ENCODE measurements around the gene TRIM56. TPM values are rescaled to one million over a fixed set of nuclear protein-coding genes. Genes with fewer than 3 reads are reported as not detected.

Gene TRIM56
- polyA plus RNA-seq, 1 of the 3 experiments (the other 2 are of a cell fraction): 2.5 TPM

DNA sequence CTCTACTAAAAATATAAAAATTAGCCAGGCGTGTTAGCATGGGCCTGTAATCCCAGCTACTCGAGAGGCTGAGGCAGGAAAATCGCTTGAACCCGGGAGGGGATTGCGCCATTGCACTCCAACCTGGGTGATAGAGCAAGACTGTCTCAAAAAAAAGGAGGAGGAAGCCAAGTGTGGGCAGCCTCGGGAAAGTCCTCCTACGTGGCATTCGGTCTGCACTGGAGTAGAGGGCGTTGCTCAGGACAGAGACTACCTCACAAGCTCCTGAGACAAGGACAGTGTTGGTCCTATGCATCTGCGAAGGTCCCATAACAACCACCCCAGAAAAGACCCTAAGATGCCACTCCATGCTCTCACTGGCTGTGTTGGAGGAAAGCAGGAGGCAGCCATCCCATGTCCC, 31.6 kb downstream of the TRIM56 start:
- Histone ChIP-seq H3K36me3 (replicated peaks in 1 of 2; ENCODE audit: control insufficient read depth in 1 of 2, insufficient read depth in 2 of 2, low read length in 1 of 2) (no peaks in the 10 kb centered on the region), H3K27me3 (ENCODE audit: insufficient read depth) (no peaks in the 10 kb centered on the region), H3K4me3 (ENCODE audit: low read depth in 2 of 2, low read length in 1 of 2) (no peak overlapping the region), H3F3A (replicated peaks; ENCODE audit: insufficient read depth) (peaks cover 59% of the 10 kb centered on the region), H4K20me1 (ENCODE audit: insufficient read depth) (no peaks in the 10 kb centered on the region), H3K9ac (peak overlapping the region; percentile 71), H3K9me3 (no peaks in the 10 kb centered on the region), H2AFZ (ENCODE audit: low read depth) (no peak overlapping the region), H3K9me2 (no peaks in the 10 kb centered on the region), H3K27ac (ENCODE audit: low read depth in 2 of 2, low read length in 1 of 2) (peak overlapping the region; percentile 0 to 98; a peak in 3 of 4 replicates), H3K4me2 (peak overlapping the region; percentile 59), H3K79me2 (ENCODE audit: insufficient read depth) (peaks cover 25% of the 10 kb centered on the region; the same call in 1 of the 2 replicates), H3K4me1 (ENCODE audit: control insufficient read depth in 1 of 2, insufficient read depth in 2 of 2, low read depth in 1 of 2, low read length in 1 of 2) (peaks cover 7 to 48% of the 10 kb centered on the region in 2 experiments; a peak in 3 of 4 replicates)
- CTCF ChIA-PET: interaction anchor here (0.6 to 2.6 kb wide), 9 partner anchors 9 to 68 kb away, joined by 3 to 10 read pairs (median 3); no protein-coding TSS in a partner anchor
- no peak for DNase-seq
- WGBS (ENCODE audit: low lambda C conversion rate): 63% methylated on average over 10 of the region's 10 CpGs
- no peak for TF ChIP-seq RFX5 (IDR thresholded peaks at IDR 0.05; ENCODE audit: low read length)
- TF ChIP-seq NFIC (IDR thresholded peaks at IDR 0.05; ENCODE audit: borderline replicate concordance): no peak
- TF ChIP-seq, protein P1, sequence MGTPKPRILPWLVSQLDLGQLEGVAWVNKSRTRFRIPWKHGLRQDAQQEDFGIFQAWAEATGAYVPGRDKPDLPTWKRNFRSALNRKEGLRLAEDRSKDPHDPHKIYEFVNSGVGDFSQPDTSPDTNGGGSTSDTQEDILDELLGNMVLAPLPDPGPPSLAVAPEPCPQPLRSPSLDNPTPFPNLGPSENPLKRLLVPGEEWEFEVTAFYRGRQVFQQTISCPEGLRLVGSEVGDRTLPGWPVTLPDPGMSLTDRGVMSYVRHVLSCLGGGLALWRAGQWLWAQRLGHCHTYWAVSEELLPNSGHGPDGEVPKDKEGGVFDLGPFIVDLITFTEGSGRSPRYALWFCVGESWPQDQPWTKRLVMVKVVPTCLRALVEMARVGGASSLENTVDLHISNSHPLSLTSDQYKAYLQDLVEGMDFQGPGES (IDR thresholded peaks at IDR 0.05; ENCODE audit: low read depth, low read length): no peak
- POLR2A ChIA-PET: no interaction called here

GRCh38 chr7:101118856-101119255, 33.6 kb downstream of the TRIM56 start:
- no peaks in the 10 kb centered on the region for H3K9me3 ChIP-seq
- H3K4me1 ChIP-seq (ENCODE audit: control insufficient read depth in 1 of 2, insufficient read depth in 2 of 2, low read depth in 1 of 2, low read length in 1 of 2): peaks cover 7 to 58% of the 10 kb centered on the region in 2 experiments; a peak in 3 of 4 replicates
- H3F3A ChIP-seq (replicated peaks; ENCODE audit: insufficient read depth): peaks cover 73% of the 10 kb centered on the region
- H3K27ac ChIP-seq (ENCODE audit: low read depth in 2 of 2, low read length in 1 of 2): peak overlapping the region in 1 of 2 experiments; percentile 98; a peak in 2 of 4 replicates
- H3K36me3 ChIP-seq (replicated peaks in 1 of 2; ENCODE audit: control insufficient read depth in 1 of 2, insufficient read depth in 2 of 2, low read length in 1 of 2): no peaks in the 10 kb centered on the region
- no peak overlapping the region for H3K4me3 ChIP-seq (ENCODE audit: low read depth in 2 of 2, low read length in 1 of 2)
- peak overlapping the region; percentile 71 for H3K9ac ChIP-seq
- H3K27me3 ChIP-seq (ENCODE audit: insufficient read depth): no peaks in the 10 kb centered on the region
- H3K9me2 ChIP-seq: no peaks in the 10 kb centered on the region
- POLR2A ChIA-PET: no interaction called here
- CTCF ChIA-PET: interaction anchor here (1.0 to 2.6 kb wide), 6 partner anchors 19 to 224 kb away, joined by 3 to 10 read pairs (median 4); no protein-coding TSS in a partner anchor
- H3K4me2 ChIP-seq: no peak overlapping the region
- WGBS (ENCODE audit: low lambda C conversion rate): 86% methylated on average over 3 of the region's 3 CpGs
- H3K79me2 ChIP-seq (ENCODE audit: insufficient read depth): peaks cover 34% of the 10 kb centered on the region
- no peak overlapping the region for H2AFZ ChIP-seq (ENCODE audit: low read depth)
- no peaks in the 10 kb centered on the region for H4K20me1 ChIP-seq (ENCODE audit: insufficient read depth)
- no peak for DNase-seq
- TF ChIP-seq JUND (IDR thresholded peaks at IDR 0.05) (no peak), SMC3 (IDR thresholded peaks at IDR 0.05; ENCODE audit: low read depth, low read length) (no peak), TEAD4 (IDR thresholded peaks at IDR 0.05; ENCODE audit: borderline replicate concordance, insufficient read depth) (no peak), FOSL2 (IDR thresholded peaks at IDR 0.05; ENCODE audit: borderline replicate concordance, low read depth) (no peak), CHD2 (IDR thresholded peaks at IDR 0.05; ENCODE audit: low read length, partially characterized antibody) (no peak), MXI1 (IDR thresholded peaks at IDR 0.05; ENCODE audit: low read depth, low read length) (no peak), PBX3 (IDR thresholded peaks at IDR 0.05) (no peak), MEF2A (IDR thresholded peaks at IDR 0.05; ENCODE audit: borderline replicate concordance, low read depth) (no peak), GABPA (IDR thresholded peaks at IDR 0.05; ENCODE audit: low read depth) (no peak), RXRA (IDR thresholded peaks at IDR 0.05; ENCODE audit: borderline replicate concordance, low read depth) (no peak), GATA2 (CRISPR knock-in tag; IDR thresholded peaks at IDR 0.05) (no peak), ELF1 (IDR thresholded peaks at IDR 0.05) (no peak), RFX5 (IDR thresholded peaks at IDR 0.05; ENCODE audit: low read length) (no peak), EZH2phosphoT487 (IDR thresholded peaks at IDR 0.05; ENCODE audit: borderline replicate concordance, low read depth) (no peak), RAD21 (IDR thresholded peaks at IDR 0.05; ENCODE audit: low read length) (no peak), TCF12 (IDR thresholded peaks at IDR 0.05) (no peak)
- TF ChIP-seq, protein P2, sequence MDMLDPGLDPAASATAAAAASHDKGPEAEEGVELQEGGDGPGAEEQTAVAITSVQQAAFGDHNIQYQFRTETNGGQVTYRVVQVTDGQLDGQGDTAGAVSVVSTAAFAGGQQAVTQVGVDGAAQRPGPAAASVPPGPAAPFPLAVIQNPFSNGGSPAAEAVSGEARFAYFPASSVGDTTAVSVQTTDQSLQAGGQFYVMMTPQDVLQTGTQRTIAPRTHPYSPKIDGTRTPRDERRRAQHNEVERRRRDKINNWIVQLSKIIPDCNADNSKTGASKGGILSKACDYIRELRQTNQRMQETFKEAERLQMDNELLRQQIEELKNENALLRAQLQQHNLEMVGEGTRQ (IDR thresholded peaks at IDR 0.05; ENCODE audit: borderline replicate concordance, low read depth, low read length): no peak
- TF ChIP-seq, protein P1 (IDR thresholded peaks at IDR 0.05; ENCODE audit: low read depth, low read length): no peak
- TF ChIP-seq, protein P3, sequence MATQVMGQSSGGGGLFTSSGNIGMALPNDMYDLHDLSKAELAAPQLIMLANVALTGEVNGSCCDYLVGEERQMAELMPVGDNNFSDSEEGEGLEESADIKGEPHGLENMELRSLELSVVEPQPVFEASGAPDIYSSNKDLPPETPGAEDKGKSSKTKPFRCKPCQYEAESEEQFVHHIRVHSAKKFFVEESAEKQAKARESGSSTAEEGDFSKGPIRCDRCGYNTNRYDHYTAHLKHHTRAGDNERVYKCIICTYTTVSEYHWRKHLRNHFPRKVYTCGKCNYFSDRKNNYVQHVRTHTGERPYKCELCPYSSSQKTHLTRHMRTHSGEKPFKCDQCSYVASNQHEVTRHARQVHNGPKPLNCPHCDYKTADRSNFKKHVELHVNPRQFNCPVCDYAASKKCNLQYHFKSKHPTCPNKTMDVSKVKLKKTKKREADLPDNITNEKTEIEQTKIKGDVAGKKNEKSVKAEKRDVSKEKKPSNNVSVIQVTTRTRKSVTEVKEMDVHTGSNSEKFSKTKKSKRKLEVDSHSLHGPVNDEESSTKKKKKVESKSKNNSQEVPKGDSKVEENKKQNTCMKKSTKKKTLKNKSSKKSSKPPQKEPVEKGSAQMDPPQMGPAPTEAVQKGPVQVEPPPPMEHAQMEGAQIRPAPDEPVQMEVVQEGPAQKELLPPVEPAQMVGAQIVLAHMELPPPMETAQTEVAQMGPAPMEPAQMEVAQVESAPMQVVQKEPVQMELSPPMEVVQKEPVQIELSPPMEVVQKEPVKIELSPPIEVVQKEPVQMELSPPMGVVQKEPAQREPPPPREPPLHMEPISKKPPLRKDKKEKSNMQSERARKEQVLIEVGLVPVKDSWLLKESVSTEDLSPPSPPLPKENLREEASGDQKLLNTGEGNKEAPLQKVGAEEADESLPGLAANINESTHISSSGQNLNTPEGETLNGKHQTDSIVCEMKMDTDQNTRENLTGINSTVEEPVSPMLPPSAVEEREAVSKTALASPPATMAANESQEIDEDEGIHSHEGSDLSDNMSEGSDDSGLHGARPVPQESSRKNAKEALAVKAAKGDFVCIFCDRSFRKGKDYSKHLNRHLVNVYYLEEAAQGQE (IDR thresholded peaks at IDR 0.05; ENCODE audit: low read depth, low read length): no peak
